Spleen (tissue), 11 donors: ENCODE results near the gene TNNT1. TPM values are rescaled to one million over a fixed set of nuclear protein-coding genes. Genes with fewer than 3 reads are reported as not detected.
A peak's percentile ranks its signal among the peaks of the same experiment; 100 is the strongest.

Experiments
- DNase-seq: peaks from one replicate; pipeline ENCODE4 v3.0.0-alpha.2; 2020
- H3K27ac ChIP-seq, 8 donors: fragments of 200-600 bp; sonication (generic) in 7 of 8; 1 replicate in 4 of 8; 2 replicates in 4 of 8; pipeline versions ENCODE4 v1.5.0 to v1.8.0; 2016 to 2021; ENCODE audit warnings: inconsistent platforms in 4 of 8, mild to moderate bottlenecking in 4 of 8, moderate library complexity in 1 of 8
- H3K27me3 ChIP-seq, 7 donors: fragments of 200-600 bp; sonication (generic) in 6 of 7; replicated peaks in 1 of 7; 1 replicate in 4 of 7; 2 replicates in 3 of 7; pipeline versions ENCODE4 v1.5.0 to v1.8.0; 2016 to 2021; ENCODE audit warnings: inconsistent platforms in 3 of 7, mild to moderate bottlenecking in 1 of 7
- H3K36me3 ChIP-seq, 6 donors: fragments of 200-600 bp; sonication (generic) in 5 of 6; 1 replicate in 4 of 6; 2 replicates in 2 of 6; pipeline versions ENCODE4 v1.5.0 to v1.8.0; 2016 to 2021; ENCODE audit warnings: inconsistent platforms in 2 of 6
- H3K4me1 ChIP-seq, 6 donors: fragments of 200-600 bp; sonication (generic) in 5 of 6; 1 replicate in 3 of 6; 2 replicates in 3 of 6; pipeline versions ENCODE4 v1.5.0 to v1.8.0; 2016 to 2021; ENCODE audit warnings: inconsistent platforms in 3 of 6
- H3K4me3 ChIP-seq, 8 donors: fragments of 200-600 bp; sonication (generic) in 7 of 8; 1 replicate in 4 of 8; 2 replicates in 4 of 8; pipeline versions ENCODE4 v1.5.0 to v1.8.0; 2016 to 2021; ENCODE audit warnings: inconsistent platforms in 4 of 8, mild to moderate bottlenecking in 4 of 8, moderate library complexity in 2 of 8
- H3K9me3 ChIP-seq, 8 donors: fragments of 200-600 bp; sonication (generic) in 7 of 8; 1 replicate in 4 of 8; 2 replicates in 4 of 8; pipeline versions ENCODE4 v1.5.0 to v1.8.0; 2016 to 2021; ENCODE audit warnings: inconsistent platforms in 4 of 8
- CTCF ChIP-seq, 11 experiments: fragments of 200-600 bp in 7 of 11; fragments of 450-650 bp in 4 of 11; sonication (generic) in 4 of 11; IDR thresholded peaks in 8 of 11; conservative IDR thresholded peaks in 3 of 11; 1 replicate in 7 of 11; 2 replicates in 4 of 11; pipeline versions ENCODE4 v1.4.0 to v1.8.0; 2016 to 2021; ENCODE audit warnings: antibody characterized with exemption in 11 of 11, inconsistent platforms in 4 of 11, mild to moderate bottlenecking in 1 of 11
- POLR2A ChIP-seq, 3 donors: fragments of 450-650 bp; IDR thresholded peaks; one replicate each; pipeline ENCODE4 v1.5.1; 2017; ENCODE audit warnings: antibody characterized with exemption in 3 of 3, mild to moderate bottlenecking in 1 of 3
- POLR2AphosphoS5 ChIP-seq, 3 donors: sonication (generic); formaldehyde crosslinking; IDR thresholded peaks; one replicate each; pipeline ENCODE4 v1.5.1; 2017; ENCODE audit warnings: antibody characterized with exemption in 3 of 3
- WGBS, 5 donors: extraction: QIAGEN DNeasy Blood & Tissue Kit in 3 of 5; methylation state at CpG; one replicate each; pipeline versions ENCODE4 v1.1.5 to v1.1.7; 2013 to 2018; 5-methylcytosine and 5-hydroxymethylcytosine counted together
- intact Hi-C: fragments of 100-400 bp; cut with DNase I; formaldehyde crosslinking; loops from one replicate; pipeline ENCODE4 v1.15.0; 2023; ENCODE audit warnings: low total_unique reads
- polyA plus RNA-seq, 3 donors: library from polyadenylated mRNA; stranded (reverse); fragments of 200-250 nt; gene quantifications; one replicate each; pipeline ENCODE4 v1.2.1, GENCODE V29; 2013
- total RNA-seq, 7 donors: library from RNA; depleted of rRNA in 3 of 7; stranded (reverse); fragments of >200 nt in 3 of 7; fragmentation: NEBNext Ultra II Directional in 4 of 7; extraction: Animal tissue kit (Norgen Biotek cat#: 25700) in 4 of 7; gene quantifications; one replicate each; pipeline versions ENCODE4 v1.1.0 to v1.2.1, GENCODE V29; 2016 to 2021
- donor health status: healthy with polysubstance abuse.
- donor health status: DM: no; HTN: no; CAD: no; lungs with moderate emphysema.
- donor health status: DM: no; HTN: no; CAD: no.
- donor health status: Bipolar disorder and iron deficiency.
- donor health status: healthy.
- donor health status: DM: no; HTN: no; CAD: no.
- donor health status: DM: yes; HTN: yes; CAD: no.

Gene TNNT1
- total and polyA plus RNA-seq, 10 donors, result 0.26 to 6.2 (median 1.5) TPM; not detected in 3

GRCh38 chr19:55092423-55093318 is 56.3 kb downstream of the TNNT1 start:
- DNase-seq, result no peak
- Histone ChIP-seq H3K4me1 (peaks cover 9 to 21% (median 13%) of the 10 kb centered on the region in 6 donors), H3K4me3 (no peak overlapping the region), H3K9me3 (no peaks in the 10 kb centered on the region), H3K27ac (no peak overlapping the region), H3K36me3 (peaks cover 0 to 70% (median 49%) of the 10 kb centered on the region in 6 donors), H3K27me3 (peaks cover 0 to 7% (median 0%) of the 10 kb centered on the region in 7 donors)
- intact Hi-C loops, result no loop called here
- TF ChIP-seq CTCF (IDR thresholded peaks at IDR 0.05 in 8 of 11, conservative IDR thresholded peaks at IDR 0.05 in 3 of 11) (no peak), POLR2AphosphoS5 (IDR thresholded peaks at IDR 0.05) (peak in 1 of 3 donors; percentile 1)
- WGBS, 5 donors, result 88 to 95% (median 94%) methylated on average over 16 to 49 of the region's 49 CpGs

- no peak for TF ChIP-seq CTCF (IDR thresholded peaks at IDR 0.05 in 8 of 11, conservative IDR thresholded peaks at IDR 0.05 in 3 of 11)
- peak in 1 of 3 donors; percentile 38 for TF ChIP-seq POLR2AphosphoS5 (IDR thresholded peaks at IDR 0.05)
- DNase-seq, result no peak
- H3K36me3 ChIP-seq, result peaks cover 0 to 67% (median 49%) of the 10 kb centered on the region in 6 donors
- 80 to 95% (median 89%) methylated on average over 19 to 27 of the region's 27 CpGs for WGBS, 5 donors
- H3K27me3 ChIP-seq, result peaks cover 0 to 14% (median 4%) of the 10 kb centered on the region in 7 donors
- peaks cover 16 to 26% (median 19%) of the 10 kb centered on the region in 6 donors for H3K4me1 ChIP-seq
- H3K27ac ChIP-seq, result no peak overlapping the region
- no peak overlapping the region for H3K4me3 ChIP-seq
- no peaks in the 10 kb centered on the region for H3K9me3 ChIP-seq
- intact Hi-C loops, result no loop called here
Observed at GRCh38 chr19:55091955-55092354, 57.1 kb downstream of the TNNT1 start.

DNA sequence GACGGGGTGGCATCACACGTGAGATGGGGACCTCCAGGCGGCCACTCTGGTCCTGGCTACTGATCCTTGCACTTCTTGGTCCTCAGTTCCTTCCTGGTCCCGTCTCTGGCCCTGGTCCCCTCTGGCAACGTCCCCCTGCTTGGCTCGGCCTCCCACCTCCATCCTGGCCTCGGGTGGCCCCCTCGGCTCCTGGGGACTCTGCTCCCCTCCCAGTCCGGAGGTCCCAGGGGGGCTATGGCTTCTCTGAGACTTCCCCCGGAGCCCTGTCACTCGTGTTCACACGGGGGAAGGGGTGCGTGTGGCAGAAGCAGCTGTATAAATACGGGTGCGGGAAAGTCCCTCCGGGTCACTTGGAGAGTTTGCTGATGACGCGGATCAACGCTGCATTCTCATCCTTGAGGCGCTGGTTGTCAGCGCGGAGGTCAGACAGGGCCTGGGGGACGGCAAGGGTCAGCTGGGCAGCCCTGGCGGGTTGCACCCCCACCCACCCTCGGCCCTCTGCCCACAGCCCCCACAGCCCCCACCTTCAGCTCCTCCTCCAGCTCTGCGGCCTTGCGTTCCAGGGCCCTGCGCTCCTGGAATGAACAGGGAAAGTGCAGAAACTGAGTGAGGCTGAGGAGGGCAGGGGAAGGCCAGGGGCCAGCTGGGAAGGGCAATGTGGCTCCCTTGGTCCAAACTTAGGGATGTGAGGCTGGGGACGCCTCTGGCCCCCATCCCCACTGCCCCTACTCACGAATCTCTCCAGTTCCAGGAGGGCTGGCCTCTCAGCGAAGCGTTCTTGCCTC is 57.7 kb downstream of the TNNT1 start:
- whole genome bisulfite sequencing, 5 donors, result 89 to 95% (median 90%) methylated on average over 18 to 32 of the region's 32 CpGs
- Histone ChIP-seq H3K27ac (no peak overlapping the region), H3K36me3 (peaks cover 0 to 64% (median 48%) of the 10 kb centered on the region in 6 donors), H3K4me3 (no peak overlapping the region), H3K4me1 (peaks cover 19 to 33% (median 25%) of the 10 kb centered on the region in 6 donors), H3K27me3 (peaks cover 0 to 21% (median 11%) of the 10 kb centered on the region in 7 donors), H3K9me3 (no peaks in the 10 kb centered on the region)
- no peak for DNase-seq
- intact Hi-C loops, result no loop called here
- TF ChIP-seq POLR2AphosphoS5 (IDR thresholded peaks at IDR 0.05) (no peak), POLR2A (IDR thresholded peaks at IDR 0.05) (no peak), CTCF (IDR thresholded peaks at IDR 0.05 in 8 of 11, conservative IDR thresholded peaks at IDR 0.05 in 3 of 11) (no peak)
